Nephron progenitor cell (in vitro differentiated cells): Measurements from ENCODE around the gene MAPK12.
A peak's percentile ranks its signal among the peaks of the same experiment; 100 is the strongest.

ENCODE experiments used
- DNase-seq: peaks from one replicate; pipeline ENCODE4 v3.0.0; 2021
- H3K27ac Mint-ChIP-seq: 2 replicates; pipeline ENCODE4 v1.8.0; 2021; ENCODE audit warnings: mild to moderate bottlenecking, moderate library complexity, mixed read lengths
- H3K27me3 Mint-ChIP-seq: 2 replicates; pipeline ENCODE4 v1.8.0; 2021; ENCODE audit warnings: mild to moderate bottlenecking, low read depth, mixed read lengths; ENCODE audit not compliant: poor library complexity
- H3K36me3 Mint-ChIP-seq: 2 replicates; pipeline ENCODE4 v1.8.0; 2021; ENCODE audit warnings: low read depth, mixed read lengths
- H3K4me1 Mint-ChIP-seq: 2 replicates; pipeline ENCODE4 v1.8.0; 2021; ENCODE audit warnings: mixed read lengths
- H3K4me3 Mint-ChIP-seq: 2 replicates; pipeline ENCODE4 v1.8.0; 2021; ENCODE audit warnings: mild to moderate bottlenecking, moderate library complexity, mixed read lengths
- H3K9me3 Mint-ChIP-seq: 2 replicates; pipeline ENCODE4 v1.8.0; 2021; ENCODE audit warnings: mild to moderate bottlenecking, moderate library complexity, mixed read lengths
- CTCF ChIP-seq: fragments of 200-600 bp; sonication (generic); IDR thresholded peaks from 2 replicates; pipeline ENCODE4 v1.5.0; 2021; ENCODE audit warnings: antibody characterized with exemption

The MAPK12 gene

DNA sequence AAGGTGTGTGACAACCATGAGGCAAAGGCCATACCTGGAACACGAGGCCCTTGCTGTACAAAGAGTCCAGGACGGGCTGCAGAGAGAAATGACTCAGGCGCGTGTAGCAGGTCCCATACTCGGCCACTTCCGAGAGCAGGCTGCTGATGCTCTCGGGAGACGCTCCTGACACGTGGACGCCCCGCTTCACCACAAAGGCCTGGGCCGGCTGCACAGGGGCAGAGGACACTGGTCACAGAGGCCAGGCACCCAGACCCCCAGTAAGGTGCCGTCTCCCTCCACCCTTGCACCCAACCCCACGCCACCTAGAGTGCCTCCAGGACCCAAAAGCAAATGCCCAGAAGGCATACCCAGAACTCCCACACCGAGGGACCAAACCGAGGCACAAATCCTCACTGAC, 32.1 kb downstream of the MAPK12 start:
- H3K27me3 Mint-ChIP-seq: peaks cover 7% of the 10 kb centered on the region

DNA sequence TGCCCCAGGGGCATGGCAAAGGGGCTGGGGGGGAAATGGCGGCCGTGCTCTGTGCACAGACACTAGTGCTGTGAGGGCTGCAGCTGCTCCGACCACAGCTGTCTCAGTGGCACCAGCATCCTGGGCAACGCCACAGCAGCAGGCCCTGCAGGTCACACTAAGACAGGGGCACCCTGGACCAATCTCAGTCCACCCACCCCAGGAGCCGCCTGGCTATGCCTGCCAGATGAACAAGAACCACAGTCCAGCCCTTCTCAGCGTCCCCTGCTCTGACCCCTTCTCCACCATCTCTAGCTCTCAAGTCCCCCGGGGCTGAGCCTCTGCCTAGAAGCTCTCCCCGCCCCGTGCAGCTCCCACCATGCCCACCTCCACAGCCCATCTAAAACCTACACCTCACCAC, 33.1 kb downstream of the MAPK12 start:
- Mint-ChIP-seq H3K4me1 (peaks cover 5% of the 10 kb centered on the region), H3K27me3 (peaks cover 10% of the 10 kb centered on the region), H3K36me3 (peaks cover 13% of the 10 kb centered on the region), H3K27ac (peak overlapping the region; percentile 45), H3K9me3 (no peaks in the 10 kb centered on the region), H3K4me3 (no peak overlapping the region)
- TF ChIP-seq CTCF: no peak
- no peak for DNase-seq

More for the DNA sequence above, 32.1 kb downstream of the MAPK12 start:
- DNase-seq: no peak
- no peak for TF ChIP-seq CTCF
- no peaks in the 10 kb centered on the region for H3K4me1 Mint-ChIP-seq
- peaks cover 16% of the 10 kb centered on the region for H3K36me3 Mint-ChIP-seq
- H3K4me3 Mint-ChIP-seq: no peak overlapping the region
- no peaks in the 10 kb centered on the region for H3K9me3 Mint-ChIP-seq
- no peak overlapping the region for H3K27ac Mint-ChIP-seq

DNA sequence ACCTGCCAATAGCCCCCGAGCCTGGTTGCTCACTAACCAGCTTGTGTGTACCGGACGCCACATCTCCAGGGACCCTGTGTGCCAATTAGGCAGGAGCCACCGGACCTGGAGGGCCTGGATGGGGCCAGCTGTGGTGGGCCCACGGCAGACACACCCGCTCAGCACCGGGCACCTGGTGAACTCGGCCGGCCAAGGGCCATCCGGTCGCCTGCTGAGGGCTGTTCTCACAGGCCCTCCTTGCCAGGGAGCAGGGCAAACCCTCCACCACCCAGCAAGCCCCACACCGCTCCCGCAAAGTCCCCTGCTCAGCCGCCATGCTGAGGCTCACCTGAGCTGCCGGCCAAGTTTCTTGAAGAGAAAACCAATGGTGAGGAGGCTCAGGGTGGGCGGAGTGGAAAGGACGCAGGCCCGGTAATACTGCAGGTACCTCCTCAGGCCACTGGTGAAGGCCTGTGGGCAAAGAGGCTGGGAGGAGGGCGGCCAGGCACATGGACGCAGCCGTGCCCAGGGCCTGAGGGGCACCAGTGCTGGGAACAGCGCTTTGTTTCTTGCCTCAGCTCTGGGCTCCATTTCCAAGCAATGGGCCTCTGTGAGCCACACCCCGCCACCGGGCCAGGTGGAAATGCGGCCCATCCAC, 33.8 kb downstream of the MAPK12 start:
- Mint-ChIP-seq H3K36me3 (peaks cover 18% of the 10 kb centered on the region), H3K9me3 (no peaks in the 10 kb centered on the region), H3K27ac (no peak overlapping the region), H3K4me3 (no peak overlapping the region), H3K4me1 (peaks cover 5% of the 10 kb centered on the region), H3K27me3 (peaks cover 10% of the 10 kb centered on the region)
- no peak for TF ChIP-seq CTCF
- DNase-seq: no peak

GRCh38 chr22:50226875-50227165, 34.7 kb downstream of the MAPK12 start:
- no peak for DNase-seq
- Mint-ChIP-seq H3K27me3 (peaks cover 10% of the 10 kb centered on the region), H3K9me3 (no peaks in the 10 kb centered on the region), H3K4me1 (peaks cover 5% of the 10 kb centered on the region), H3K4me3 (no peak overlapping the region), H3K27ac (no peak overlapping the region), H3K36me3 (peaks cover 23% of the 10 kb centered on the region)
- no peak for TF ChIP-seq CTCF

DNA sequence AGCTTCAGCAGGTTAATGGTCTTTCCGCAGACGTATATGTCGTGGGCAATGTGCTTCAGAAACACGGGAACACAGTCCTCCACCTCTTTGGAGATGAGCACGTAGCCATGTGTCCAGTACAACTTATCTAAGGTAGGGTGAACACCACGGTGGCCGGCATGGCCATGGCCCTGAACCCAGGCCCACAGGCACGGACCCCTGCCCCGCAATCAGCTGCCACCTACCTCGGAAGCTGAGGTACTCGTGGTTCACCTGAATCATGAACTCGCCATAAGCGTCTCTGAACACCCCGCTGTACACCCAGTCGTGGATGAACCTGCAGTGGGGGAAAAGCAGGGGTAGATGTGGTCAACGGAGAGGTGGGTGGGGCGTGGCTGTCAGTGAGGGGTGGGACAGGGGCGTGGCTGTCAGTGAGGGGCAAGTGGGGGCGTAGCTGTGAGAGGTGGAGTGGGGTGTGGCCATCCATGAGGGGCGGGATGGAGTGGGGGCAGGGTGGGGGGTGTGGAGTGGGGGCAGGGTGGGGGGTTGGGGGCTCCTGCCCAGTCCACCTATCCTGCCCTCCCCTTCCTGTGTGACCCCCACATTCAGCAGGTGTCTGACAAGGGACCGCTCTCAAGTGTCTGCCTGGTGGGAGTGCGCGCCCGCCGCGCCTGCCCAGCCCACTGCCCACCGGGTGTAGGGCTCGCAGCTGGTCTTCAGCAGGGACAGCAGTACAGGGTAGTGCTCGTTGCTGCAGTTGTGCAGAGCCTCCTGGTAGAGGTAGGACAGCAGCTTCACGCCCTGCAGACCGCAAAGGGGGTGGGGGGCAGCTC, 35.2 kb downstream of the MAPK12 start:
- Mint-ChIP-seq H3K27me3 (peaks cover 10% of the 10 kb centered on the region), H3K4me1 (peaks cover 5% of the 10 kb centered on the region), H3K9me3 (no peaks in the 10 kb centered on the region), H3K36me3 (peaks cover 23% of the 10 kb centered on the region), H3K4me3 (no peak overlapping the region), H3K27ac (peak overlapping the region; percentile 39)
- no peak for TF ChIP-seq CTCF
- DNase-seq: no peak
